ENCODE results near the gene PTK6.

DNA sequence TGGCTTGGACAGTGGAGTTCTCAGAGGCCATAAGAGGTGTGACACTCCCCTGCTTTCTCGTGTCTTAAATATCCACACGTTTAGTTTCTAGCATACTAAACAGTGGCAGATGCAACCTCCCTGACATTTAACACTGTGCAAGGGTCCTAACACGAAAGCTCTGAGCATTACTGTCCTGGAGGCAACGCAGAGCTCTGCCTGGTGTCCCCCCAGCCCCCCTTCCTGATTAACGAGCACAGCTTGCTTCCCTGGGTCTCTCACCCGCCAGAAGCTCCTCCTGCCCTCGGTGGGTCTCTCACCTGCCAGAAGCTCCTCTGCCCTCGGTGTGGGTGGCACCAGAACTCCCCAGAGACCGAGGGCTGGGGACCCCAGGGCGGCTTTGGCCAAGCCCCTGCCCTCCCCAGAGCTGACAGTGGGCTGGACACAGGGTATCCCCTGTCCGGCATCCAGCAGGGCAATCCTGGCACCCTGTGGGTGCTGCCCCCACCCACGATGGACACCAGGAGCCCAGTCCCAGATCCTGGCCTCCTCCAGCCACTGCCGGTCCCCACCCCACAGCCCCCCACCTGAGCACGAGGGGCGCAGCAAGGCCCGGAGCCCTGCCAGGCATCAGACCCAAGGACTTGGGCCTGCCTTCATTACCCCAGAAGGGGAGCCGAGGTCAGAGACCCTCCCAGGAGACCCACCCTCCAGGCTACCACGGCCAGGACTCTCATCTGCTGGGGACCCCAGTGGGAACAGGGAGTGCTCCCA is 52.3 kb downstream of the PTK6 start:
- TF ChIP-seq, protein P1, sequence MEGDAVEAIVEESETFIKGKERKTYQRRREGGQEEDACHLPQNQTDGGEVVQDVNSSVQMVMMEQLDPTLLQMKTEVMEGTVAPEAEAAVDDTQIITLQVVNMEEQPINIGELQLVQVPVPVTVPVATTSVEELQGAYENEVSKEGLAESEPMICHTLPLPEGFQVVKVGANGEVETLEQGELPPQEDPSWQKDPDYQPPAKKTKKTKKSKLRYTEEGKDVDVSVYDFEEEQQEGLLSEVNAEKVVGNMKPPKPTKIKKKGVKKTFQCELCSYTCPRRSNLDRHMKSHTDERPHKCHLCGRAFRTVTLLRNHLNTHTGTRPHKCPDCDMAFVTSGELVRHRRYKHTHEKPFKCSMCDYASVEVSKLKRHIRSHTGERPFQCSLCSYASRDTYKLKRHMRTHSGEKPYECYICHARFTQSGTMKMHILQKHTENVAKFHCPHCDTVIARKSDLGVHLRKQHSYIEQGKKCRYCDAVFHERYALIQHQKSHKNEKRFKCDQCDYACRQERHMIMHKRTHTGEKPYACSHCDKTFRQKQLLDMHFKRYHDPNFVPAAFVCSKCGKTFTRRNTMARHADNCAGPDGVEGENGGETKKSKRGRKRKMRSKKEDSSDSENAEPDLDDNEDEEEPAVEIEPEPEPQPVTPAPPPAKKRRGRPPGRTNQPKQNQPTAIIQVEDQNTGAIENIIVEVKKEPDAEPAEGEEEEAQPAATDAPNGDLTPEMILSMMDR (IDR thresholded peaks at IDR 0.05; ENCODE audit: low read length): no peak
- no peak for TF ChIP-seq EZH2 (IDR thresholded peaks at IDR 0.05; ENCODE audit: borderline replicate concordance, low read length)
